ENCODE measurements around the gene FAF2.
"Not testable (repeated sequence)": the region's sequence is repeated elsewhere in the genome, so short reads cannot be mapped to it uniquely, and the experiment has no call there.

FAF2 gene

DNA sequence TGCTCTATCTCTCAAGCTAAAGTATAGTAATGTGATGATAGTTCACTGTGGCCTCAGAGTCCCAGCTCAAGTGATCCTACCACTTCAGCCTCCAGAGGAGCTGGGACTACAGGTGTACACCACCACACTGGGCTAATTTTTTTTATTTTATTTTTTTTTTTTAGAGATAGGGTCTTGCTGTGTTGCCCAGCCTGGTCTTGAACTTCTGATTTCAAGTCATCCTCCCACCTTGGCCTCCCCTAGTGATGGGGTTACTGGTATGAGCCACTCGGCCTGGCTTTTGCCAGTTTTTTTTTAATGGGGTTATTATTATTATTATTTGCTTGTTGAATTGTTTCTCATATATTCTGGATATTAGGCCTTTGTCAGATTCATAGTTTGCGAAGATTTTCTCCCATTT, 13.2 kb downstream of the FAF2 start:
- DNase-seq: no peak

- no peak for DNase-seq
Measured at GRCh38 chr5:176463113-176463764, 15.1 kb downstream of the FAF2 start.

DNA sequence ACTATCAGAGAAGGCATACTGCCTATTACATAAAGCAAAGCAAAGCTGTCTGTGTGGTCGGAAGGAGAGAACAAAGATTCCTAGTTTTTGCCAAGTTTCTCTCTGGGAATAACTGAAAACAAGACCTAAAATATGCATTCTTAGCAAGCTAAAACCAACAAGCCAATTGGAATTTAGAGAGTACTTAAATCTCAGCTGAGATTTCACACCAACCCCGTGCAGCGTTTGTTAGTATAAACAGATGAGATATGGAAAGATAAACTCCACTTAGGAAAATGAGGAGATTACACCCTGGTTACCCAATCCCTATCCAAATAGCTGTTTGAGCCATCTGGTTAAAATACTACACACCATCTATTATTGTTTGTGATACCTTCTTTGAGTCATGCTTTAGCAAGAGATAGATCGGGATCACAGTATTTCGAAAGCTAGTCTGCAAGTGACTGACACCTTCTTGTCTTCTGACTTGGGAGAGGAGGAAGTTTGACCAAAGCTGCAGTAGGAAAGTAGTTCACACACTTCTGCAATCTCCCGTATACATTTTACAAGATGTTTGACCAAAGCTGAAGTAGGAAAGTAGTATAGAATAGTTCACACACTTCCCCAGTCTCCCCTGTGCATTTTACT, 18.2 kb downstream of the FAF2 start:
- no peak for DNase-seq

DNA sequence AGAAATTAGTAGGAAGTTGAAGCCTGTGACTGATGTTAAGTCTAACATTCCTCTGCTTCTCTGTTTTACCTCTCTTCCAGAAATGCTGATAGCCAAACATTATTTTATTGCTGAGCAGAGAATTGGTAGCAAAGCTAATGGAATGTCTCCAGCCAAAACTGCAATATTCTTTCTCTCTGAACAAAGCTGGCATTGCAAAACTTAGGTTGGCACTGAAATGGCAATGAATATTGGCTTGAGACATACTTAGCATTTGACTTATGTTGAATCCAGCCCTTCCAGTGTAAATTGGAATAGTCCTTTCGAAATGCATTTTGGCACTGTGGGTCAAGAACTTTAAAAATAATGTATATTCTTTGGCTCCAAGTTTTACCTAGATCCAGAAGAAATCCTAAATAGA, 21.1 kb downstream of the FAF2 start:
- no peak for DNase-seq

DNA sequence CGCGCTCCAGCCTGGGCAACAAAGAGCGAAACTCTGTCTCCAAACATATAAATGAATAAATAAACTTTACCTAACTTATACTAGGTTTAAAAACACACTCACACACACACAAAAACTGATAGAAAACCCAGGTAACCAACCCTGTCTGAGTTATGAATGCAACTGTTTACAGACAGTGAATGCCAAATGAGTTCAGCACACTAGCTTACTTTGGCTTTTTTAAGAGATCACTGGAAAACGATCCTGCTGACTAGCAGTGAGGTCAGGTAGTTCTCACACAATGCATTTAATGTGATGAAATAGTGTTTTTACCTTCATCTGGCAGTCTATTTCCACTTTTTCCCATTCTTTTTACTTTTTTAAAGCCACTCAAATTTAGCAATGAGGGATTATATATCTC, 22.4 kb downstream of the FAF2 start:
- no peak for DNase-seq

GRCh38 chr5:176471098-176471497, 22.9 kb downstream of the FAF2 start:
- DNase-seq: no peak

DNA sequence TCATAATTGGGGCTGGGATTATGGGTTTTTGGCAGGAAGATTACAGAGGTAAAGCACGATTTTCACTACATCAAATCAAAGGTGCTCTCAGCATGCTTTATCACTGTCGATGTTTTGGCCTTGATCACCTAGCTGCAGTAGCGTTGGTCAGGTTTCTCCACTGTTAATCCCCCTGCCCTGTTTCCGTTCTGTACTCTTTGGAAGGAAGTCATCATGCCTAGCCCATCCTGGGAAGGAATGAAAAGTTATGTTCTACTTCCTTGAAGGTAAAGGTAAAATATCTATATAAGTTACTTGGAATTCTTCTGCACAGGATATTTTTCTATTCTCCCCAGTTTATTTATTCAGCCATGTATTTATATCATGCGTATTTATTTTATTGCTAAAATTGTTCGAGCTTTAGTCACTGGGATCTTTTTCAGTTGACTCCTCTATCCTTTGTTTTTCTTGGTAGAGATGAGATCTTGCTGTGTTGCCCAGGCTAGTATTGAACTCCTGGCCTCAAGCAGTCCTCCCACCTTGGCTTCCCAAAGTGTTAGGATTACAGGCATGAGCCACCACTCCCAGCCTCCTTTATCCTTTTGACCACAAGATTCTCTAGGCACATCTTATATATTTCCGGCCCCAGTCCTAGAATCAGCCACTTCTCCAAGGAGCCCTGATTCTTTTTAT, 25.3 kb downstream of the FAF2 start:
- DNase-seq: no peak

- DNase-seq: no peak
Measured at GRCh38 chr5:176474476-176474875, 26.3 kb downstream of the FAF2 start.

DNA sequence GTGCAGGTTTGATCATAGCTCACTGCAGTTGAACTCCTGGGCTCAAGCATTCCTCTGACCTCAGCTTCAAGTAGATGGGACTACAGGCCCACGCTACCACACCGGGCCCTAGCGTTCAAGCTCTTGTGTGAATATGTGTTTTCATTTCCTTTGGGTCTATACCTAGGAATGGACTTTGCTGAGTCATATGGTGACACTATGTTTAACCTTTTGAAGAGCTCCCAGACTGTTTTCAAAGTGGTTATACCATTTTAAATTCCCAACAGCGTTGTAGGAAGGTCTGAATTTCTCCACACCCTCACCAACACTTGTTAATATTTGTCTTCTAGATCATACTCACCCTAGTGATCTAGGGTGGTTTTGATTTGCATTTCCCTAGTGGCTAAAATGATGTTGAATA, 33.5 kb downstream of the FAF2 start:
- DNase-seq: no peak

GRCh38 chr5:176485176-176485575, 37.0 kb downstream of the FAF2 start:
- DNase-seq: no peak

GRCh38 chr5:176486189-176486757, 38.1 kb downstream of the FAF2 start:
- DNase-seq: no peak

- not testable (repeated sequence) for DNase-seq
Measured at GRCh38 chr5:176487160-176487559, 39.0 kb downstream of the FAF2 start.

GRCh38 chr5:176489077-176489476, 40.9 kb downstream of the FAF2 start:
- DNase-seq: no peak

GRCh38 chr5:176490301-176490700, 42.1 kb downstream of the FAF2 start:
- no peak for DNase-seq

DNA sequence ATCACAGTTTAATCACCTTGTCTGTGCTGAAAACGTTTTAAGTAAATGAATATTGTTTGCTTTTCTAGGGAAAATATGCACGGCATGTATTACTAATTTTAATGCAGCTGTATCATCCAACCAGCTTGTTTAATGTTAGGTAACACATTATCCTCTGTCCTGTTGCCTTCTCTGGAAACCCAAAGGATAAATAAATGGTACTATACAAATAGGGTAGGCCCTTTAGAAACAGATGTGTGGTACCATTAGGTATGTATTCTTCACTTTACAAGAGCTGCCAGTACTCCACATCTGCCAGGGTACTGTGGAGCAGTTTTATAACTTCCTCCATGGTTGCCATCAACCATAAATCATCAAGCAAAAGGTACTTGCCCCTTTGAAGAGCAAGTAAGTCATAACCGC, 42.9 kb downstream of the FAF2 start:
- DNase-seq: no peak

DNA sequence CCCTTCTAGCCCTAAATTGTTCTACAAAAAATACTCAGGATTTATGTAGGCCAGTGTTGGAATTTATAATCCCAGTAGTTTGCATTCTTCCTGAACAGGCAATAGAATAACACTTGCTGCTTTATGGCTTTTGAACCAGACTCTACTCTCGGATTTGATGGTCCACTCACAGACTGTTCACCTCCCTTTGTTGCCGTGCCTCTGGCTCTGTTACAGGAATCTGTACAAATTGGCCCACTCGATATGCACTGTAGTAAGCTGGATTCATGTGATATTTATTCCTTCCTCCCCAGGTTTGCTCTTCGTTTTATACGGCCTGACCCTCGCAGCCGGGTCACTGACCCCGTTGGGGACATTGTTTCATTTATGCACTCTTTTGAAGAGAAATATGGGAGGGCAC, 43.7 kb downstream of the FAF2 start:
- no peak for DNase-seq

DNA sequence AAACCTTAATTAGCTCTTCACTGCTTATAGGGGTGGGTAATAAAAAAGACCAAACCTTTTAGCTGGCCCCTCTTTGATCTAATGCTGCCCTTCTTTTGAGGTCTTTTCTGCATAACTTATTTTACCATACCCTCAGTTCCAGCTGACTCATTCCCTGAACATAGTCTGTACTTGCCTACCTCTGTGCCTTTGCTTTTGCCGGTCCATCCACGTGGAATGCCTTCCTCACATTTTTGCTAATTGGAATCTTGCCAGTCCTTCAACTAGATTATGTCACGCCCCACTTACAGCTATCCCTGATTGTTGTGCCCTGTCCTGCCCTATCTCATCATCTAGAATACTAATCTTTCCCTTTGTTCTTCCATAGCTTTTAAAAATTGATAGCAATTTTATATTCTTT, 44.2 kb downstream of the FAF2 start:
- DNase-seq: no peak

DNA sequence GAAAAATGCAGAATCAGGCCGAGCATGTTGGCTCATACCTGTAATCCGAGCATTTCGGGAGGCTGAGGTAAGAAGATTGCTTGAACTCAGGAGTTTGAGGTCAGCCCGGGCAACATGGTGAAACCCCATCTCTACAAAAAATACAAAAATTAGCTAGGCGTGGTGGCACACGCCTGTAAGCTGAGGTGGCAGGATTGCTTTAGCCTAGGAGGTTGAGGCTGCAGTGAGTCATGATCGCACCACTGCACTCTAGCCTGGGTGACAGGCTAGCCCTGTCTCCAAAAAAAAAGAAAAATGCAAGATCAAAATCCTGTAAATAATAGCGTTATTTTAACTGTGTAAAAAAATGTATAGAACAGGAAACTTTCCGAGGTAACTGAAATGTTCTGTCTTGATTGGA, 49.7 kb downstream of the FAF2 start:
- no peak for DNase-seq

- DNase-seq: no peak
Measured at GRCh38 chr5:176499273-176499672, 51.1 kb downstream of the FAF2 start.

GRCh38 chr5:176500511-176500910, 52.3 kb downstream of the FAF2 start:
- no peak for DNase-seq

DNA sequence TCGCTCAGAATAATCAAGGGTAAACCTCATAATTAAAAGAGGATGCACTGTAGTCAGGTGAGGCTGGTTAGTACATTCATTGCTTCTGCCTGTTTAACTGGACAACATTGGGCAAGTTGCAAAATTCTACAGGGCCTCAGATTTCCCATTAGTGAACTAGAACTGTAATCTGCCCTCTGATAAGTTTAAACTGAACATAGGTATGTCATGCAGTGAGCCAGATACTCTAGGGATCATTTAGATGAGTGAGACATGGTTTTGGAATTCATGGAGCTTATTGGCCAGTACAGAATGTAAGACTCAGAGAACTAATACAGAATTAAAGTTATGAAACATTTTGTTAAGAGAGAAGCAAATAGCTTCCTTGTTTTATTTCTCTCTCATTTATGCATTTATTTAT, 53.1 kb downstream of the FAF2 start:
- no peak for DNase-seq

DNA sequence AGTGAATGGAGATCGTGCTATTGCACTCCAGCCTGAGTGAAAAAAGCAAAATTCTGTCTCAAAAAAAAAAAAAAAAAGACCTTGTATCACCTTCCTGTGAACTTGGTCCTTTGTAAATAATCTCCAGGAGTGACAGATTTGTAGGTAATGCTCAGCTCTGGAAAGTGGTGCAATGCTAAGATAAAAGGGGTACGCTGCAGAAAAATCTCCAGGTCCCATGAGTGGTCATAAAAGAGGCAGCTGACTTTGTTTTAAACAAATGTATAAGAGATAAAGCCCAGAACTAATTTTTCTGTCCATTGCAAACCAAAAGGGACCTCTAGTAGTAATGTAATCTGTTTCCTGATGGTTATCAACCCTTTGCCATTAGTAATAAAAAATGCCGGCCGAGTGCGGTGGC, 55.3 kb downstream of the FAF2 start:
- DNase-seq: no peak

- no peak for DNase-seq
Measured at GRCh38 chr5:176507911-176508310, 59.7 kb downstream of the FAF2 start.

DNA sequence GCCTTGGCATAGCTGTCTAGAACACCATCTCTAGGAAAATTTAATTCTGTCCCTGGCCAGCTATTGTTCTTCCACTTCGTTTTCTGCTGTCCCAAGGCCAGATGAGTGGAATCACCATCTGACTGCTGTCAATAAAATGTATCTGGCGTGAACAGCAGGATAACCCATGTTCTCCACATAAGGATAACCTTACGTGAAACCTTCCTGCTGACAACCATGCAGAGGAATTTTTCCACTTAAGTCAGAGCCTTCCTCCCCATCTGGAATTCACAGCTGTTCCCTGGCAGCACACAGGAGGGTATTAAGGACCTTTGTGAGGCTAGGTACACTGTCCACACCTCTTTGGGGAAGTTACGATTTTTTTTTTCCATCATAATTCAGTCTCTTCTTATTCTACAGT, 60.4 kb downstream of the FAF2 start:
- no peak for DNase-seq
